IgD-negative memory B cell (primary cell): ENCODE measurements around the gene JUNB. TPM values are rescaled to one million over a fixed set of nuclear protein-coding genes. Genes with fewer than 3 reads are reported as not detected.
A peak's percentile ranks its signal among the peaks of the same experiment; 100 is the strongest.
"Not testable (repeated sequence)": the region's sequence is repeated elsewhere in the genome, so short reads cannot be mapped to it uniquely, and the experiment has no call there.

Experiments used
- H3K27ac Mint-ChIP-seq, 3 donors: one replicate each; pipeline ENCODE4 v1.8.0; 2020 to 2022; ENCODE audit warnings: mild to moderate bottlenecking in 3 of 3, mixed read lengths in 3 of 3, moderate library complexity in 1 of 3
- H3K27me3 Mint-ChIP-seq: one replicate; pipeline ENCODE4 v1.8.0; 2021; ENCODE audit warnings: mixed read lengths
- H3K36me3 Mint-ChIP-seq: one replicate; pipeline ENCODE4 v1.8.0; 2020; ENCODE audit warnings: mild to moderate bottlenecking, mixed read lengths
- H3K4me1 Mint-ChIP-seq, 3 donors: one replicate each; pipeline ENCODE4 v1.8.0; 2020 to 2022; ENCODE audit warnings: mixed read lengths in 3 of 3, mild to moderate bottlenecking in 1 of 3
- H3K4me3 Mint-ChIP-seq, 4 donors: one replicate each; pipeline ENCODE4 v1.8.0; 2020 to 2022; ENCODE audit warnings: mild to moderate bottlenecking in 4 of 4, mixed read lengths in 4 of 4, moderate library complexity in 3 of 4
- H3K9me3 Mint-ChIP-seq, 3 donors: one replicate each; pipeline ENCODE4 v1.8.0; 2020 to 2021; ENCODE audit warnings: mixed read lengths in 3 of 3, mild to moderate bottlenecking in 1 of 3
- polyA plus RNA-seq: library from polyadenylated mRNA; unstranded; fragments of 300-500 nt; fragmentation: Illumina TruSeq; gene quantifications from one replicate; pipeline ENCODE4 v1.2.3, GENCODE V29; 2021

The JUNB gene
- polyA plus RNA-seq, 1 donor from 2014 or later, result 955 TPM

GRCh38 chr19:12800923-12801465 is 9.7 kb downstream of the JUNB start:
- Mint-ChIP-seq H3K27me3 (no peaks in the 10 kb centered on the region), H3K27ac (peak overlapping the region; percentile 23 to 76 (median 53)), H3K9me3 (no peaks in the 10 kb centered on the region), H3K4me3 (peak overlapping the region; percentile 79 to 92 (median 88)), H3K36me3 (peaks cover 3% of the 10 kb centered on the region), H3K4me1 (peaks cover 14 to 19% (median 19%) of the 10 kb centered on the region in 3 donors)

- Mint-ChIP-seq H3K36me3 (peaks cover 1% of the 10 kb centered on the region), H3K4me3 (peak within 1 kb of the TSS; percentile 79 to 92 (median 88)), H3K27ac (peak within 1 kb of the TSS; percentile 53 to 76 (median 62)), H3K4me1 (peaks cover 14 to 18% (median 18%) of the 10 kb centered on the region in 3 donors), H3K9me3 (no peaks in the 10 kb centered on the region), H3K27me3 (no peaks in the 10 kb centered on the region)
Measured at GRCh38 chr19:12801466-12802266, 10.4 kb downstream of the JUNB start, which contains the start of the genes PRDX2 and THSD8. Gene PRDX2, minus strand, starts transcription at chr19:12801800. Its CDS starts 539 bp downstream, at chr19:12801261. Gene THSD8, plus strand, starts transcription at chr19:12802069. Its CDS starts 3 bp downstream, at chr19:12802072.

DNA sequence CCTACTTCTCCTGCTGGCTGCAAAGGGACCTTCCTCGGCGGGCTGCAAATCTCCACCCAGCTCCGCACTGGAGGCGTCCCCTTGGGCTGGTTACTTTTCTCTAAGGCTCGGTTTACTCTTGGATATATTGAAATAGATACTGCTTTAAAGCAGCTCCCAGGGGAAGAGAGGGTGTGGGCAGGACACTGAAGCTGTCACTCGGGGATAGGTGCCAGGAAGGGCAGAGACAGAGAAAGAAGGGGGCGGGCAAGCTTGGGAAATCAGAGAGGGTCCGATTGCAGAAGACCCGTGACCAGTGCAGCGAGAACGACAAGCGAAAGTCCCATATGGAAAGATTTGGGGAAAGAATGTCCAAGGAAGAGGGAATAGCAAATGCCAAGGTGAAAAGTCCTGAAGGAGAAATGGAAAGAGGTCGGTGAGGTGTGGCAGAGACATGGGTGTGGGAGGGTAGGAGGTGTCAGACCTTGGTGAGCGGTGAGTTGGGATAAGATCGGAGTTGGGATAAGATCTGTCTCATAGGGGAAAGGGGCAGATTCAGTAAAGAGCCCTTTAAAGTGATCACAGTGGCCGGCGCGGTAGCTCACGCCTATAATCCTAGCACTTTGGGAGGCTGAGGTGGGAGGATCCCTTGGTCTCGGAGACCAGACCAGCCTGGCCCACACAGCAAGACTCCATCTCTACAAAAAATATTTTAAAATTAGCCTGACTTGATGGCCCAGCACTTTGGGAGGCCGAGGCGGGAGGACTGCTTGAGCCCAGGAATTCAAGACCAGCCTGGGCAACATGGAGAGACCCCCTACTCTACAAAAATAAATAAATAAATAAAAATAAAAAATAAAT is 11.2 kb downstream of the JUNB start:
- H3K9me3 Mint-ChIP-seq, result no peaks in the 10 kb centered on the region
- no peaks in the 10 kb centered on the region for H3K27me3 Mint-ChIP-seq
- peak overlapping the region; percentile 19 to 62 (median 43) for H3K27ac Mint-ChIP-seq
- H3K4me1 Mint-ChIP-seq, result peaks cover 15 to 22% (median 18%) of the 10 kb centered on the region in 3 donors
- peak overlapping the region; percentile 79 to 92 (median 88) for H3K4me3 Mint-ChIP-seq
- peaks cover 1% of the 10 kb centered on the region for H3K36me3 Mint-ChIP-seq

- Mint-ChIP-seq H3K27ac (no peak overlapping the region), H3K27me3 (no peaks in the 10 kb centered on the region), H3K4me3 (peak overlapping the region in 3 of 4 donors; percentile 17 to 82 (median 76)), H3K36me3 (peaks cover 1% of the 10 kb centered on the region), H3K4me1 (peaks cover 15 to 22% (median 20%) of the 10 kb centered on the region in 3 donors), H3K9me3 (no peaks in the 10 kb centered on the region)
Measured at GRCh38 chr19:12804051-12804450, 12.8 kb downstream of the JUNB start.

- peak within 1 kb of the TSS; percentile 89 to 96 (median 92) for H3K27ac Mint-ChIP-seq
- H3K4me3 Mint-ChIP-seq, result peak within 1 kb of the TSS; percentile 89 to 98 (median 95)
- H3K27me3 Mint-ChIP-seq, result no peaks in the 10 kb centered on the region
- H3K4me1 Mint-ChIP-seq, result peaks cover 9 to 16% (median 14%) of the 10 kb centered on the region in 3 donors
- peaks cover 4% of the 10 kb centered on the region for H3K36me3 Mint-ChIP-seq
- H3K9me3 Mint-ChIP-seq, result no peaks in the 10 kb centered on the region
Measured at GRCh38 chr19:12806242-12807081, 15.2 kb downstream of the JUNB start, which contains the start of gene RNASEH2A. Gene RNASEH2A, plus strand, starts transcription at chr19:12806584. Its CDS starts 90 bp downstream, at chr19:12806674.

- Mint-ChIP-seq H3K4me3 (no peak overlapping the region), H3K36me3 (peaks cover 4% of the 10 kb centered on the region), H3K27ac (no peak overlapping the region), H3K4me1 (no peaks in the 10 kb centered on the region), H3K27me3 (no peaks in the 10 kb centered on the region), H3K9me3 (no peaks in the 10 kb centered on the region)
Measured at GRCh38 chr19:12815088-12815487, 23.8 kb downstream of the JUNB start.

- H3K36me3 Mint-ChIP-seq, H3K27ac Mint-ChIP-seq, H3K4me3 Mint-ChIP-seq, H3K9me3 Mint-ChIP-seq, H3K4me1 Mint-ChIP-seq, H3K27me3 Mint-ChIP-seq: not testable (repeated sequence)
Measured at GRCh38 chr19:12817188-12817587, 25.9 kb downstream of the JUNB start.

GRCh38 chr19:12817810-12818209 is 26.5 kb downstream of the JUNB start:
- H3K4me3 Mint-ChIP-seq, H3K9me3 Mint-ChIP-seq, H3K4me1 Mint-ChIP-seq, H3K27me3 Mint-ChIP-seq, H3K36me3 Mint-ChIP-seq, H3K27ac Mint-ChIP-seq: not testable (repeated sequence)

DNA sequence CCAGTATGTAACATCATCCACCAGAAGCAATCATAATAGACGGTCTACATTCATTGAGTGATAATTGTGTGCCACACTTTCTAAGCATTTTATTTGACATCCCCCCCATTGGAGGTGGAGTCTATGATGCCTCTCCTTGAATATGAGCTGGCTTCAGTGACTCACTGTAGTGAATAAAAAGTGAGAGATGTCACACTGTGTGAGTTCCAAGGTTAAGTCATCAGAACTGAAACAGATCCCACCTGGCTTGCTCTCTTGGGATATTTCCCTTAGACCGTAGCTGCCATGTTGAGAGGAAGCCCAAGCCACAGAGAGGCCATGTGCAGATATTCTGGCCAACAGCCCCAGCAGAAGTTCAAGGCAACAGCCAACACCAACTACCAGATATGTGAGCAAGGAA is 30.5 kb downstream of the JUNB start:
- H3K27ac Mint-ChIP-seq, result no peak overlapping the region
- H3K9me3 Mint-ChIP-seq, result no peaks in the 10 kb centered on the region
- H3K4me1 Mint-ChIP-seq, result peaks cover 0 to 3% (median 2%) of the 10 kb centered on the region in 3 donors
- H3K36me3 Mint-ChIP-seq, result no peaks in the 10 kb centered on the region
- no peak overlapping the region for H3K4me3 Mint-ChIP-seq
- peaks cover 16% of the 10 kb centered on the region for H3K27me3 Mint-ChIP-seq

GRCh38 chr19:12825254-12826131 is 34.2 kb downstream of the JUNB start:
- Mint-ChIP-seq H3K27ac (no peak overlapping the region), H3K36me3 (no peaks in the 10 kb centered on the region), H3K4me1 (peaks cover 0 to 5% (median 2%) of the 10 kb centered on the region in 3 donors), H3K27me3 (peaks cover 42% of the 10 kb centered on the region), H3K9me3 (peaks cover 0 to 1% (median 0%) of the 10 kb centered on the region in 3 donors), H3K4me3 (peak overlapping the region in 1 of 4 donors; percentile 54)

GRCh38 chr19:12828494-12828893 is 37.2 kb downstream of the JUNB start:
- no peak overlapping the region for H3K27ac Mint-ChIP-seq
- peaks cover 0 to 8% (median 6%) of the 10 kb centered on the region in 3 donors for H3K9me3 Mint-ChIP-seq
- no peaks in the 10 kb centered on the region for H3K36me3 Mint-ChIP-seq
- peak overlapping the region in 1 of 4 donors; percentile 54 for H3K4me3 Mint-ChIP-seq
- peaks cover 6 to 24% (median 16%) of the 10 kb centered on the region in 3 donors for H3K4me1 Mint-ChIP-seq
- peaks cover 69% of the 10 kb centered on the region for H3K27me3 Mint-ChIP-seq

GRCh38 chr19:12833418-12833737 is 42.1 kb downstream of the JUNB start:
- peak overlapping the region; percentile 9 to 61 (median 54) for H3K4me3 Mint-ChIP-seq
- H3K9me3 Mint-ChIP-seq, result peaks cover 0 to 15% (median 6%) of the 10 kb centered on the region in 3 donors
- H3K36me3 Mint-ChIP-seq, result no peaks in the 10 kb centered on the region
- peaks cover 16 to 25% (median 18%) of the 10 kb centered on the region in 3 donors for H3K4me1 Mint-ChIP-seq
- H3K27me3 Mint-ChIP-seq, result peaks cover 80% of the 10 kb centered on the region
- H3K27ac Mint-ChIP-seq, result peak overlapping the region in 2 of 3 donors; percentile 51 to 90
